B cell (primary cell): ENCODE data around the gene SGSM1.

ENCODE experiments used
- EZH2 ChIP-seq: IDR thresholded peaks from 2 replicates; pipeline ENCODE4 v1.6.1; 2012; ENCODE audit warnings: borderline replicate concordance, low read depth, mild to moderate bottlenecking, moderate library complexity, low read length; ENCODE audit not compliant: insufficient read depth, poor library complexity, severe bottlenecking
- TF ChIP-seq, protein P1 (sequence below): fragments of 200-600 bp; IDR thresholded peaks from one replicate; pipeline ENCODE4 v1.8.0; 2022; ENCODE audit warnings: antibody characterized with exemption, mild to moderate bottlenecking

DNA sequence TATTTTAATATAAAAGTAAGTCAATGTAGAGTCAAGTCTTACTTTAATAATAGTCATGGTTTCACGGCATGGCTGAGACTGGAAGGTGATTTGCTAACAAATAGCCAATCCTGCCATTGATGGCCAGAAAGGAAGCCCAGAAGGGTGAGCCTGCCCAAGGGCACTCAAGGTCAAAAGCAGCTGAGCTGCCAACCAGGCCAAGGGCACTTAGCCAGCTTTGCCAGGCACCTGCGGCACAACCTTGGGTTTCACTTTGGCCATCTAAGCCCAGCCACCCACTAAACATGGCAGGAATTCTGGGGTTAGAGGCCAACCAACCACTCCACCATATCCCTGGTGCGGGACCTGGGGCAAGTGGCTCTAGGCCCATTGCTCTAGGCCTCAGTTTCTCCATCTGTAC, 136.3 kb downstream of the SGSM1 start:
- TF ChIP-seq, protein P1, sequence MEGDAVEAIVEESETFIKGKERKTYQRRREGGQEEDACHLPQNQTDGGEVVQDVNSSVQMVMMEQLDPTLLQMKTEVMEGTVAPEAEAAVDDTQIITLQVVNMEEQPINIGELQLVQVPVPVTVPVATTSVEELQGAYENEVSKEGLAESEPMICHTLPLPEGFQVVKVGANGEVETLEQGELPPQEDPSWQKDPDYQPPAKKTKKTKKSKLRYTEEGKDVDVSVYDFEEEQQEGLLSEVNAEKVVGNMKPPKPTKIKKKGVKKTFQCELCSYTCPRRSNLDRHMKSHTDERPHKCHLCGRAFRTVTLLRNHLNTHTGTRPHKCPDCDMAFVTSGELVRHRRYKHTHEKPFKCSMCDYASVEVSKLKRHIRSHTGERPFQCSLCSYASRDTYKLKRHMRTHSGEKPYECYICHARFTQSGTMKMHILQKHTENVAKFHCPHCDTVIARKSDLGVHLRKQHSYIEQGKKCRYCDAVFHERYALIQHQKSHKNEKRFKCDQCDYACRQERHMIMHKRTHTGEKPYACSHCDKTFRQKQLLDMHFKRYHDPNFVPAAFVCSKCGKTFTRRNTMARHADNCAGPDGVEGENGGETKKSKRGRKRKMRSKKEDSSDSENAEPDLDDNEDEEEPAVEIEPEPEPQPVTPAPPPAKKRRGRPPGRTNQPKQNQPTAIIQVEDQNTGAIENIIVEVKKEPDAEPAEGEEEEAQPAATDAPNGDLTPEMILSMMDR: no peak
- TF ChIP-seq EZH2: no peak
